HepG2 (cell line): ENCODE measurements around the gene INHA. TPM values are rescaled to one million over a fixed set of nuclear protein-coding genes. Genes with fewer than 3 reads are reported as not detected.

ENCODE experiments used
- ATF4 ChIP-seq, 2 experiments: fragments of 450-650 bp in 1 of 2; sonication (generic) in 1 of 2; formaldehyde crosslinking; IDR thresholded peaks; 2 replicates each; pipeline versions ENCODE4 v1.5.0 to v1.8.0; 2020 to 2022; ENCODE audit warnings: mild to moderate bottlenecking in 1 of 2, missing genetic modification reagents in 1 of 2
- CREBL2 ChIP-seq: sonication (generic); formaldehyde crosslinking; IDR thresholded peaks from 2 replicates; pipeline ENCODE4 v1.8.1; 2023; ENCODE audit warnings: missing genetic modification reagents, mild to moderate bottlenecking, borderline replicate concordance
- GLI4 ChIP-seq: sonication (generic); formaldehyde crosslinking; IDR thresholded peaks from 2 replicates; pipeline ENCODE4 v1.5.1; 2020; ENCODE audit warnings: missing genetic modification reagents, mild to moderate bottlenecking, moderate library complexity, borderline replicate concordance
- HINFP ChIP-seq: sonication (generic); formaldehyde crosslinking; IDR thresholded peaks from 2 replicates; pipeline ENCODE4 v1.4.0; 2020; ENCODE audit warnings: low read depth, mild to moderate bottlenecking, missing genetic modification reagents
- KLF9 ChIP-seq: IDR thresholded peaks from 2 replicates; pipeline ENCODE4 v1.6.1; 2016; ENCODE audit warnings: low read depth
- MED8 ChIP-seq: sonication (generic); formaldehyde crosslinking; IDR thresholded peaks from 2 replicates; pipeline ENCODE4 v1.8.1; 2023; ENCODE audit warnings: mild to moderate bottlenecking, missing genetic modification reagents; ENCODE audit not compliant: insufficient replicate concordance
- MLLT10 ChIP-seq: sonication (generic); formaldehyde crosslinking; IDR thresholded peaks from 2 replicates; pipeline ENCODE4 v1.4.0; 2020; ENCODE audit warnings: missing genetic modification reagents
- NR2F6 ChIP-seq, 2 experiments: IDR thresholded peaks; 2 replicates each; pipeline ENCODE4 v1.6.1; 2016; ENCODE audit warnings: antibody characterized with exemption in 1 of 2, mild to moderate bottlenecking in 1 of 2
- SMARCE1 ChIP-seq: fragments of 450-650 bp; IDR thresholded peaks from 2 replicates; pipeline ENCODE4 v1.6.1; 2017; ENCODE audit warnings: borderline replicate concordance
- TFAP4 ChIP-seq: sonication (generic); IDR thresholded peaks from 2 replicates; pipeline ENCODE4 v1.6.1; 2016; ENCODE audit warnings: low read depth, borderline replicate concordance
- TIGD3 ChIP-seq: sonication (generic); formaldehyde crosslinking; IDR thresholded peaks from 2 replicates; pipeline ENCODE4 v1.5.1; 2020; ENCODE audit warnings: mild to moderate bottlenecking, missing genetic modification reagents, borderline replicate concordance
- YEATS2 ChIP-seq: sonication (generic); formaldehyde crosslinking; IDR thresholded peaks from 2 replicates; pipeline ENCODE4 v1.4.0; 2020; ENCODE audit warnings: missing genetic modification reagents, borderline replicate concordance
- YY1 ChIP-seq: IDR thresholded peaks from 2 replicates; pipeline ENCODE4 v1.6.1; 2011; ENCODE audit warnings: low read length, low read depth, moderate library complexity, mild to moderate bottlenecking; ENCODE audit not compliant: insufficient read depth, insufficient replicate concordance
- ZKSCAN1 ChIP-seq: fragments of 150-350 bp; IDR thresholded peaks from 2 replicates; pipeline ENCODE4 v1.6.1; 2014; ENCODE audit warnings: low read length
- ZNF124 ChIP-seq: sonication (generic); formaldehyde crosslinking; IDR thresholded peaks from 2 replicates; pipeline ENCODE4 v1.4.0; 2020; ENCODE audit warnings: missing genetic modification reagents
- ZNF143 ChIP-seq: sonication (generic); formaldehyde crosslinking; IDR thresholded peaks from 2 replicates; pipeline ENCODE4 v1.4.0; 2020; ENCODE audit warnings: missing genetic modification reagents
- ZNF431 ChIP-seq: sonication (generic); formaldehyde crosslinking; IDR thresholded peaks from 2 replicates; pipeline ENCODE4 v1.9.0; 2022; ENCODE audit warnings: missing genetic modification reagents, low read depth, mild to moderate bottlenecking, borderline replicate concordance
- ZNF652 ChIP-seq: IDR thresholded peaks from 2 replicates; pipeline ENCODE4 v1.6.1; 2016; ENCODE audit warnings: low read depth, borderline replicate concordance
- ZNF687 ChIP-seq: sonication (generic); formaldehyde crosslinking; IDR thresholded peaks from 2 replicates; pipeline ENCODE4 v1.5.1; 2020; ENCODE audit warnings: mild to moderate bottlenecking, missing genetic modification reagents, moderate library complexity
- polyA plus RNA-seq, 8 experiments: library from polyadenylated mRNA; depleted of rRNA in 3 of 8; stranded (reverse) in 7 of 8; unstranded in 1 of 8; fragments of >200 nt; fragmentation: Illumina TruSeq in 4 of 8; extraction: Trizol in 4 of 8; gene quantifications; 2 replicates each; pipeline versions ENCODE4 v1.2.1 to v1.2.3, GENCODE V29; 2011 to 2016; ENCODE audit warnings: low read depth in 4 of 8, missing spikeins in 1 of 8, mixed read lengths in 1 of 8; ENCODE audit not compliant: insufficient read depth in 1 of 8
- total RNA-seq, 5 experiments: library from RNA; depleted of rRNA; stranded (reverse); fragments of >200 nt; fragmentation: Illumina TruSeq; extraction: Trizol; gene quantifications; 2 replicates each; pipeline ENCODE4 v1.2.3, GENCODE V29; 2016; ENCODE audit warnings: low read depth in 1 of 5

The INHA gene
- total and polyA plus RNA-seq, 2 of the 13 experiments (the other 11 are each of a cell fraction or from before 2014, with no cell fraction given) = 4.1 to 15.2 TPM

- no peak for TF ChIP-seq NR2F6 (IDR thresholded peaks at IDR 0.05)
- peak; percentile 27; the same call in 1 of the 2 replicates for TF ChIP-seq NR2F6 (CRISPR knock-in tag; IDR thresholded peaks at IDR 0.05)
- TF ChIP-seq MED8 (CRISPR knock-in tag) = no peak
- TF ChIP-seq ZNF652 = no peak
- no peak for TF ChIP-seq CREBL2 (CRISPR knock-in tag)
- peak; percentile 46; the same call in 1 of the 2 replicates for TF ChIP-seq TFAP4
- no peak; the same call in 1 of the 2 replicates for TF ChIP-seq HINFP (CRISPR knock-in tag)
- TF ChIP-seq ZNF687 (CRISPR knock-in tag) = peak; percentile 66
- TF ChIP-seq ZKSCAN1 = no peak
- TF ChIP-seq SMARCE1 = no peak
- peak; percentile 42; the same call in 1 of the 2 replicates for TF ChIP-seq YEATS2 (CRISPR knock-in tag)
- TF ChIP-seq ZNF124 (CRISPR knock-in tag) = no peak
- TF ChIP-seq GLI4 (CRISPR knock-in tag) = no peak
- no peak for TF ChIP-seq ZNF431 (CRISPR knock-in tag)
- TF ChIP-seq KLF9 (CRISPR knock-in tag) = no peak
- no peak for TF ChIP-seq MLLT10
- TF ChIP-seq ATF4 (CRISPR knock-in tag; IDR thresholded peaks at IDR 0.05) = no peak
- TF ChIP-seq TIGD3 (CRISPR knock-in tag) = no peak
- no peak for TF ChIP-seq ZNF143
- peak; percentile 25 for TF ChIP-seq YY1
Observed at GRCh38 chr2:219575566-219576504, 3.7 kb downstream of the INHA start (continued).
